Right lobe of liver (tissue), 6 donors: ENCODE measurements around the gene NPW. TPM values are rescaled to one million over a fixed set of nuclear protein-coding genes. Genes with fewer than 3 reads are reported as not detected.

Source experiments
- ATAC-seq, 4 donors: fragments of 200-7000 bp; cut with Tn5 transposase; one replicate each; pipeline ENCODE4 v1.9.1; 2020; ENCODE audit warnings: mild to moderate bottlenecking in 4 of 4, moderate library complexity in 4 of 4
- DNase-seq, 3 donors: peaks; one replicate each; pipeline ENCODE4 v3.0.0-alpha.2; 2020
- H3K27ac ChIP-seq, 3 donors: fragments of 200-600 bp; one replicate each; pipeline ENCODE4 v1.8.0; 2022
- H3K27me3 ChIP-seq, 2 donors: fragments of 200-600 bp; one replicate each; pipeline ENCODE4 v1.8.0; 2022
- H3K36me3 ChIP-seq, 4 donors: fragments of 200-600 bp; sonication (generic) in 1 of 4; one replicate each; pipeline versions ENCODE4 v1.5.1 to v1.8.0; 2017 to 2022; ENCODE audit warnings: control low read depth in 1 of 4
- H3K4me1 ChIP-seq, 4 donors: fragments of 200-600 bp; sonication (generic) in 1 of 4; one replicate each; pipeline versions ENCODE4 v1.5.1 to v1.8.0; 2017 to 2022; ENCODE audit warnings: control low read depth in 1 of 4
- H3K4me3 ChIP-seq, 3 donors: fragments of 200-600 bp; one replicate each; pipeline ENCODE4 v1.8.0; 2022
- H3K9me3 ChIP-seq, 4 donors: fragments of 200-600 bp; sonication (generic) in 1 of 4; one replicate each; pipeline versions ENCODE4 v1.5.1 to v1.8.0; 2017 to 2022; ENCODE audit warnings: control low read depth in 1 of 4
- CTCF ChIP-seq, 4 donors: fragments of 200-600 bp in 3 of 4; fragments of 450-650 bp in 1 of 4; IDR thresholded peaks; one replicate each; pipeline versions ENCODE4 v1.5.1 to v1.8.0; 2016 to 2022; ENCODE audit warnings: antibody characterized with exemption in 4 of 4, mild to moderate bottlenecking in 2 of 4
- POLR2A ChIP-seq: fragments of 450-650 bp; IDR thresholded peaks from one replicate; pipeline ENCODE4 v1.6.1; 2017; ENCODE audit warnings: antibody characterized with exemption, mild to moderate bottlenecking
- WGBS: methylation state at CpG from one replicate; pipeline ENCODE4 v1.1.6; 2018; ENCODE audit warnings: low coverage, low lambda C conversion rate; ENCODE audit not compliant: insufficient coverage; ENCODE audit errors: missing lambda C conversion rate; 5-methylcytosine and 5-hydroxymethylcytosine counted together
- intact Hi-C, 2 donors: fragments of 100-400 bp; cut with DNase I; formaldehyde crosslinking; loops; one replicate each; pipeline versions ENCODE4 v1.11.2 to v1.14.1; 2022
- total RNA-seq, 6 experiments: library from RNA; depleted of rRNA in 2 of 6; stranded (reverse); fragments of >200 nt in 2 of 6; fragmentation: NEBNext Ultra II Directional in 3 of 6; extraction: Animal tissue kit (Norgen Biotek cat#: 25700) in 3 of 6; gene quantifications; one replicate each; pipeline versions ENCODE4 v1.1.0 to v1.2.4, GENCODE V29; 2016 to 2023
- donor health status: DM: no; HTN: yes; CAD: no.
- donor health status: DM: no; HTN: no; CAD: no.
- donor health status: DM: no; HTN: no; CAD: no.
- donor health status: DM: no; HTN: yes; CAD: no.
- donor health status: DM: no; HTN: yes; CAD: no.

The NPW gene
- total RNA-seq, 6 experiments from 2014 or later = 2.7 to 12.3 (median 8.2) TPM

DNA sequence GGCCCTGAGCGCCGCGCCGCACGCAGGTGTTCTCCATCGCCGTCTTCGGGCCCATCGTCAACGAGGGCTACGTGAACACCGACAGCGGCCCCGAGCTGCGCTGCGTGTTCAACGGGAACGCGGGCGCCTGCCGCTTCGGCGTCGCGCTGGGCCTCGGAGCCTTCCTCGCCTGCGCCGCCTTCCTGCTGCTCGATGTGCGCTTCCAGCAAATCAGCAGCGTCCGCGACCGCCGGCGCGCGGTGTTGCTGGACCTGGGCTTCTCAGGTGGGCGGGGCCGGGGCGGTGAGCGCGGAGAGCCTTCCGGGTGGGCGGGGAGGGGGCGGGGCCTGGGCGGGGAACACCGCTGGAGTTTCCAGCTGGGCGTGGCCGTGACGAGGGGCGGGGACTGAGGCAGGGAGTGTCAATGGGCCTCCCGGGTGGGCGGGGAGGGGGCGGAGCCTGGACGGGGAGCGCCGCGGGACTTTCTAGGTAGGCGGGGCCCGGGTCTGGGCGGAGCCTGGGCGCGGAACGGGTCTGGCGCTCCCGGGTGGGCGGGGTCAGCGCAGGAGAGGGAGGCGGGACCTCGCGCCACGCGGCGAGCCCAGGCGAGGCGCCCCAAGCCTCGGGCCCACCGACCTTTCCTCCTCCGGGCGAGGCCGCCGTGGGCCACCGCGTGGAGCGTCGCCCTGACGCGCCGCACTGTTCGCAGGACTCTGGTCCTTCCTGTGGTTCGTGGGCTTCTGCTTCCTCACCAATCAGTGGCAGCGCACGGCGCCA, 27.5 kb upstream of the NPW start:
- intact Hi-C loops = no loop called here
- TF ChIP-seq POLR2A (peak; percentile 20), CTCF (IDR thresholded peaks at IDR 0.05) (no peak)

DNA sequence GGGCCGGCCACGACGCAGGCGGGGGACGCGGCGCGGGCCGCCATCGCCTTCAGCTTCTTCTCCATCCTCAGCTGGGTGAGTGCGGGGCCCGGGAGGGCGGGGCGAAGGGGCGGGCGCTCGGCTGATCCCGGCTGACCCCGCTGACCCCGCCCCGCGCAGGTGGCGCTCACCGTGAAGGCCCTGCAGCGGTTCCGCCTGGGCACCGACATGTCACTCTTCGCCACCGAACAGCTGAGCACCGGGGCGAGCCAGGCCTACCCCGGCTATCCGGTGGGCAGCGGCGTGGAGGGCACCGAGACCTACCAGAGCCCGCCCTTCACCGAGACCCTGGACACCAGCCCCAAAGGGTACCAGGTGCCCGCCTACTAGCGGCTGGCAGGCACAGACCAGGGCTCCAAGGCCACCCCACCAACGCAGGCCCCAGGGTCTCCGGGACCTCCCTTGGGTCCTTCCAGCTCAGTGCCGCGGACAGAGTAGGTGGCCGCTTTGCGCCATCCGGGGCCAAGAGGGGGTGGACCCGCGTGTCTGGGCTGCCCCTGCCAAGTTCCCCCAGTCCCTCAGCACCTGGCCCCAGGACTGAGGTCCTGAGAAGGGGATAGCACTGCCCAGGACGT, 26.8 kb upstream of the NPW start:
- peaks cover 0 to 5% (median 0%) of the 10 kb centered on the region in 4 donors for H3K36me3 ChIP-seq
- intact Hi-C loops = no loop called here
- WGBS = 93% methylated on average over 3 of the region's 50 CpGs
- H3K27ac ChIP-seq = no peak overlapping the region
- peaks cover 0 to 7% of the 10 kb centered on the region in 2 donors for H3K27me3 ChIP-seq
- H3K9me3 ChIP-seq = no peaks in the 10 kb centered on the region
- peak in 1 of 3 donors; percentile 53 for DNase-seq
- peaks cover 0 to 18% (median 3%) of the 10 kb centered on the region in 4 donors for H3K4me1 ChIP-seq
- no peak for ATAC-seq
- no peak overlapping the region for H3K4me3 ChIP-seq
- TF ChIP-seq CTCF (IDR thresholded peaks at IDR 0.05) (no peak), POLR2A (no peak)

More for the DNA sequence above, 27.5 kb upstream of the NPW start:
- Histone ChIP-seq H3K27me3 (peaks cover 0 to 7% of the 10 kb centered on the region in 2 donors), H3K4me3 (peak overlapping the region; percentile 18 to 42 (median 18)), H3K27ac (no peak overlapping the region), H3K36me3 (peaks cover 0 to under 1% (median 0%) of the 10 kb centered on the region in 4 donors), H3K9me3 (no peaks in the 10 kb centered on the region), H3K4me1 (peaks cover 0 to 18% (median 3%) of the 10 kb centered on the region in 4 donors)
- WGBS = 51% methylated on average over 10 of the region's 96 CpGs
- peak; percentile 91 to 97 (median 97) for DNase-seq
- ATAC-seq = peak; percentile 77 to 89 (median 83)

- Histone ChIP-seq H3K36me3 (peaks cover 0 to 14% (median 3%) of the 10 kb centered on the region in 4 donors), H3K4me3 (no peak overlapping the region), H3K9me3 (no peaks in the 10 kb centered on the region), H3K27me3 (peaks cover 0 to 7% of the 10 kb centered on the region in 2 donors), H3K27ac (no peak overlapping the region), H3K4me1 (peaks cover 0 to 18% (median 3%) of the 10 kb centered on the region in 4 donors)
- intact Hi-C loops = no loop called here
- TF ChIP-seq CTCF (IDR thresholded peaks at IDR 0.05) (no peak), POLR2A (no peak)
- WGBS = 8% methylated on average over 1 of the region's 2 CpGs
- DNase-seq (peak; percentile 80 to 82 (median 81)), ATAC-seq (peak; percentile 29 to 64 (median 55))
Observed at GRCh38 chr16:1993731-1994131, 25.9 kb upstream of the NPW start.

- TF ChIP-seq CTCF (IDR thresholded peaks at IDR 0.05) (no peak), POLR2A (no peak)
- 78% methylated on average over 6 of the region's 26 CpGs for WGBS
- Histone ChIP-seq H3K36me3 (peaks cover 8 to 50% (median 21%) of the 10 kb centered on the region in 4 donors), H3K27me3 (no peaks in the 10 kb centered on the region), H3K27ac (no peak overlapping the region), H3K9me3 (no peaks in the 10 kb centered on the region), H3K4me3 (no peak overlapping the region), H3K4me1 (peaks cover 0 to 8% (median 0%) of the 10 kb centered on the region in 4 donors)
- DNase-seq = no peak
- no peak for ATAC-seq
- intact Hi-C loops = no loop called here
Observed at GRCh38 chr16:1997494-1998359, 21.9 kb upstream of the NPW start.
